ENCODE data around the gene HOXB6. TPM values are rescaled to one million over a fixed set of nuclear protein-coding genes. Genes with fewer than 3 reads are reported as not detected.
A peak's percentile ranks its signal among the peaks of the same experiment; 100 is the strongest.

HOXB6 gene
- total RNA-seq, 4 donors from 2014 or later, result 0.54 to 4.2 (median 1.3) TPM

- 29 to 30% methylated on average over 7 of the region's 7 CpGs for WGBS, 2 donors
- Histone ChIP-seq H3K27me3 (peaks cover 64% of the 10 kb centered on the region), H3K36me3 (no peaks in the 10 kb centered on the region), H3K4me1 (peaks cover 0 to 12% of the 10 kb centered on the region in 2 donors), H3K9me3 (no peaks in the 10 kb centered on the region), H3K4me3 (replicated peaks in 1 of 3) (no peak overlapping the region), H3K27ac (peak overlapping the region in 1 of 3 donors; percentile 17)
- no peak for DNase-seq
- TF ChIP-seq, protein P1, sequence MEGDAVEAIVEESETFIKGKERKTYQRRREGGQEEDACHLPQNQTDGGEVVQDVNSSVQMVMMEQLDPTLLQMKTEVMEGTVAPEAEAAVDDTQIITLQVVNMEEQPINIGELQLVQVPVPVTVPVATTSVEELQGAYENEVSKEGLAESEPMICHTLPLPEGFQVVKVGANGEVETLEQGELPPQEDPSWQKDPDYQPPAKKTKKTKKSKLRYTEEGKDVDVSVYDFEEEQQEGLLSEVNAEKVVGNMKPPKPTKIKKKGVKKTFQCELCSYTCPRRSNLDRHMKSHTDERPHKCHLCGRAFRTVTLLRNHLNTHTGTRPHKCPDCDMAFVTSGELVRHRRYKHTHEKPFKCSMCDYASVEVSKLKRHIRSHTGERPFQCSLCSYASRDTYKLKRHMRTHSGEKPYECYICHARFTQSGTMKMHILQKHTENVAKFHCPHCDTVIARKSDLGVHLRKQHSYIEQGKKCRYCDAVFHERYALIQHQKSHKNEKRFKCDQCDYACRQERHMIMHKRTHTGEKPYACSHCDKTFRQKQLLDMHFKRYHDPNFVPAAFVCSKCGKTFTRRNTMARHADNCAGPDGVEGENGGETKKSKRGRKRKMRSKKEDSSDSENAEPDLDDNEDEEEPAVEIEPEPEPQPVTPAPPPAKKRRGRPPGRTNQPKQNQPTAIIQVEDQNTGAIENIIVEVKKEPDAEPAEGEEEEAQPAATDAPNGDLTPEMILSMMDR (IDR thresholded peaks at IDR 0.05), result no peak
- no peak for TF ChIP-seq POLR2A (IDR thresholded peaks at IDR 0.05)
- intact Hi-C loops (cut with DNase I), result no loop called here
Measured at GRCh38 chr17:48575066-48575582, 29.7 kb downstream of the HOXB6 start.

DNA sequence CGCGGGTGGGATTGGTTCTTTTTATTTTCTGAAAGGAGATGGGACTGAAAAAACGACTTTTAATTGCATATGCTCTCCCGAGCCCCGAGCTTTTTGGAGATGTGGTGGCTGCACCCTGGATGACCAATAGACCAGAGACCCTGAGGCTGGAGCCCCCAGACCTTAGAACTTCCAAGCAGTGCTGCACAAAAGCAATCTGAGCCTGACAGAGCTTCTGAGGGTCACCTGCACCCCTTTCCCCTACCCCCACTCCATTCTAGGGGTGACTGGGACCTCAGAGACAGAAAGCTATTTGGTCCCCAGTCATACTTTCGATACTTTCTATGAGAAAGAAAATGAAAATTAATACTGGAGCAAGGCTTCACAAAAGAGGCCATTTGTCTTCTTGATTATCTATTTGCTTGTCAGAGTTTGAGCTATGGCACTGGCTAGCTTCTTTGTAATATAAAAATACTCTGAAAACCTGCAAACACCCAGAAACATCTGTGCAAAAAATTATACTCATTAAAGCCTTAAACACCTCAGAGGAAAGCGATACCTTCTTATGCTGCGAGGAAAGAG, 30.2 kb downstream of the HOXB6 start:
- WGBS, 2 donors, result 36 to 40% methylated on average over 8 of the region's 8 CpGs
- Histone ChIP-seq H3K27ac (peak overlapping the region in 1 of 3 donors; percentile 17), H3K9me3 (no peaks in the 10 kb centered on the region), H3K36me3 (no peaks in the 10 kb centered on the region), H3K27me3 (peaks cover 63% of the 10 kb centered on the region), H3K4me1 (peaks cover 0 to 12% of the 10 kb centered on the region in 2 donors), H3K4me3 (replicated peaks in 1 of 3) (no peak overlapping the region)
- no peak for TF ChIP-seq POLR2A (IDR thresholded peaks at IDR 0.05)
- TF ChIP-seq, protein P1 (IDR thresholded peaks at IDR 0.05), result no peak
- intact Hi-C loops (cut with DNase I), result no loop called here
- DNase-seq, result no peak

DNA sequence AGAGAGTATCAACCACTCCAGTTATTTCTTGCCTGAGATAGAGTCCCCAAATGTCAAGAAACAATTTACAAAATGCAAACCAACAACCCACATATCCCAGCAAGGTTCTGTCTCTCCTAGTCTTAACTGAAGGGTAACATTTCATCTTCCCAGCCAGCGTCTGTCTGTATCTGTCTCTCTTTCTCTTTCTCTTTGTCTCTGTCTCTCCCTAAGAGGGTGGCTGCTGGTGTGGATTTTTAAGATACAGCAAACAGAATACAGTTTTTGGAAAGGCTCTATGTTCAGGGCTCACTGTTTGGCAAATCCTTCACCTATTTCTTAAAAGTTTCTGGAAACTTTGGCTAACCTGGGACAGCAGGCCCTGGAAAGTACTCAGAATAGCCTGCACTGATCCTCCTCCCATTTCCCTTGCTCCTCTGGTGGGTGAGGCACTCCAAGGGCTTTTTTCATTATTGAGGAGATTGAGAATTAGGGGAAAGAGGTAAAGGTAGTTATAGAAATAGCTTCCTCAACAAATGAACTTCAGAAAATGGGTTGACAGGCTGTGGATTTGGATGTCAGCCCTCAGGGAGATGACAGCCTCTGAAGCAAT, 32.9 kb downstream of the HOXB6 start:
- H3K27ac ChIP-seq, result peak overlapping the region in 2 of 3 donors; percentile 33 to 41
- TF ChIP-seq POLR2A (IDR thresholded peaks at IDR 0.05), result no peak
- TF ChIP-seq, protein P1 (IDR thresholded peaks at IDR 0.05), result no peak
- H3K4me3 ChIP-seq (replicated peaks in 1 of 3), result no peak overlapping the region
- H3K4me1 ChIP-seq, result peaks cover 0 to 9% of the 10 kb centered on the region in 2 donors
- WGBS, 2 donors, result 50 to 63% methylated on average over 1 of the region's 1 CpG
- no peak for DNase-seq
- H3K36me3 ChIP-seq, result no peaks in the 10 kb centered on the region
- intact Hi-C loops (cut with DNase I), result no loop called here
- peaks cover 54% of the 10 kb centered on the region for H3K27me3 ChIP-seq
- H3K9me3 ChIP-seq, result no peaks in the 10 kb centered on the region

GRCh38 chr17:48571024-48571818, 33.6 kb downstream of the HOXB6 start:
- intact Hi-C loops (cut with DNase I), result no loop called here
- no peaks in the 10 kb centered on the region for H3K36me3 ChIP-seq
- DNase-seq, result no peak
- TF ChIP-seq POLR2A (IDR thresholded peaks at IDR 0.05), result no peak
- TF ChIP-seq, protein P1 (IDR thresholded peaks at IDR 0.05), result no peak
- H3K27ac ChIP-seq, result peak overlapping the region in 2 of 3 donors; percentile 33 to 41
- H3K27me3 ChIP-seq, result peaks cover 48% of the 10 kb centered on the region
- H3K4me3 ChIP-seq (replicated peaks in 1 of 3), result no peak overlapping the region
- WGBS, 2 donors, result 22 to 32% methylated on average over 26 of the region's 26 CpGs
- peaks cover 0 to 2% of the 10 kb centered on the region in 2 donors for H3K4me1 ChIP-seq
- H3K9me3 ChIP-seq, result no peaks in the 10 kb centered on the region

Data from thyroid gland (tissue), 4 donors.